GM18498 (cell line): Measurements from ENCODE around the gene SUCO.

Experiments used
- ATAC-seq: cut with Tn5 transposase; IDR thresholded peaks from one replicate; pipeline ENCODE4 v1.9.1; 2021; ENCODE audit warnings: mild to moderate bottlenecking, moderate library complexity; ENCODE audit not compliant: unreplicated experiment

SUCO gene

DNA sequence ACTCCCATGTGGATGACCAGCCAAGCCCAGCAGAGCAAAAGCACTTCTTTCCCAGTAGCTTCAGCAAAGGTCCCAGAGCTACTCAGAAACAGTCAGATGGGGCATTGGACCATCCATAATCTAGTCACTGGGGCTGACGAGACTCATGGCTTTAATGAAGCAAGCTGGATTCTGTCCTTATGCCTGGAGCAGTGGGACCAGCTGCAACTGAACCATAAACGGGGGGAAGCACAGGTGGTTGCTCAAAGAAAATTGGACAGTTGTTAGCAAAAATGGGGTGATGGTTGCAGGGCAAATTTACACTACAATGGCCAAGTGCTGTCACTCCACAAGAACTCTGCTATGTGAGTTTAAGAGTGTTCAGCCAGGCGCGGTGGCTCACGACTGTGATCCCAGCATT lies 108.5 kb downstream of the SUCO start:
- ATAC-seq, result no peak

GRCh38 chr1:172642970-172643369 lies 110.0 kb downstream of the SUCO start:
- no peak for ATAC-seq

DNA sequence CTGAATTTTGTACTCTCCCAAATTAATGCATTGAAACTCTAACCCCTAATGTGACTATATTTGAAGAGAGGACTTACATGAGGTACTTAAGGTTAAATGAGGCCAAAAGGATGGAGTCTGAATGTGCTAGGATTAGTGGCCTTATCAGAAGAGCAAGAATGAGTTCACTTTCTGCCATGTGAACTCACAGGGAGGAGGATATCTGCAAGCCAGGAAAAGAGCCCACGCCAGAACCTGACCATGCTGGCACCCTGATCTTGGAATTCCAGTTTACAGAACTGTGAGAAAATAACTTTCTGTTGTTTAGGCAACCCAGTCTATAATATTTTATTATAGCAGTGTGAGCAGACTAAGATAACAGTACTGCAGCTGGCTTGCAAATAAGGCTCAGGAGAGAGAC lies 113.7 kb downstream of the SUCO start:
- ATAC-seq, result no peak

DNA sequence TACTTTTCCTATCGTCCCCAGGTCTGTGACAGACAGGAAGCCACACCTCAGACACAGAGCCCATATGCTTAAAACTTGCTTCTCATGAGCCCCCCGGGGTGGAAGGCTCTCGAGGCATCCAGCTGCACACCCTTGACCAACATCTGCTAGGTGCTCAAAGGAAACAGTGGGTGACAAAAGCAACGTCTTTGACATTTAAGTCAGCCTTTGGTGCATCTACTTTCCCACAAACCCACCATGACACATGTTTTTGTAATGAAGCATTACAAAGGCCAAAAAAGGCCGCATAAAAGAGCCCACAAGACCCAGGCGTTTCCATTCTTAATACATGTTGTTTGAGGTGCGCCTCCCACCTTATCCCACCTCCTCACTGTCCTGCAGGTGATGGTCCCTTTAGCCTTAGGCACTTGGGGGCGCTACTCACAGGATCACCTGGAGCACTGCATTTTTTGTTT lies 114.2 kb downstream of the SUCO start:
- ATAC-seq, result no peak

DNA sequence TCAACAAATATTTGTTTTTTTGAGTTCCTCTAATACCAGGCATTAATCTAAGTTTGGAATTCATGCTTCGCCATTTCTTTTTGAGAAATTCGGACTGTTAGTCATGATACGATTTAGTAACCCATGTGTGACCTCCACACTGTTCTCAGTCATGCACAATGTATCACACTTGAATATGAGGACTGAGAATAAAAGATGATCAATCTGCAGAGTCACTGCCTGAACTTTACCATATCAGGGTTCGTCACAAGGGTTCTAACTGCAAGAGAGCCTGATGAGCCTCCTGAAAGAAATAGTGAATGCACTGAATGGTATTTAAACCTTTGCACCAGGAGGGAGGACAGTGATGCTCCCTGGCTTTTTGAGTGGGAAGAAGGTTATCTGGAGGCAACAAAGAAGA lies 115.0 kb downstream of the SUCO start:
- no peak for ATAC-seq

DNA sequence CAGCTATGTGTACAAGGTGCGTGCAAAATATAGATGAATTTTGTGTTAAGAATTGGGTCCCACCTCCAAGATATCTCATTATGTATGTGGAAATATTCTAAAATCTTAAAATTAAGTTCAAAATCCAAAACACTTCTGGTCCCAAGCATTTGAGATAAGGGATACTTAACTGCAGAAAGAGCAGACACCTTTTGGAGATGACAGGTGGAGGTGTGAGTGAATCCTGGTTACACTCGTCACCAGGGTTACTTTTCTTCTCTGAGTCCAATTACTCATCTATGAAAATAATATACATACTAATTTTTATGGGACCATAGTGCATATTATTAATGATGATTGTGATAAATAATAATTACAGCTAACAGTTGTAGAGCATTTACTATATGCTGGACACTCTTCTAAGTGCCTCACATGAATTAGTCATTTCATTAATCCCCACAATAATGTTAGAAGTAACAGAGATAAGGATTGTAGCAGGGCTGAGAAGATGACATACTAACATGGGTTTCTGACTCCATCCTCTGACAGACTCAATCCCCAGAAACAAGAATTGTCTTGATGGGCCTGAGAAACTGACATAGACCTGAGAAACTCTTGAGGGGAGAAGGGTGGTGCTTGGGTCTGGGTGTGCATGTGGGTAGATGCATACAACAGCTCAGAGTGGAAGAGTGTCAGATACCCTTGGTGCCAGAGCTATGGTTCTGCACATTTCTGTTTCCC lies 117.7 kb downstream of the SUCO start:
- ATAC-seq, result no peak

- no peak for ATAC-seq
Observed at GRCh38 chr1:172653015-172653709, 120.2 kb downstream of the SUCO start.

DNA sequence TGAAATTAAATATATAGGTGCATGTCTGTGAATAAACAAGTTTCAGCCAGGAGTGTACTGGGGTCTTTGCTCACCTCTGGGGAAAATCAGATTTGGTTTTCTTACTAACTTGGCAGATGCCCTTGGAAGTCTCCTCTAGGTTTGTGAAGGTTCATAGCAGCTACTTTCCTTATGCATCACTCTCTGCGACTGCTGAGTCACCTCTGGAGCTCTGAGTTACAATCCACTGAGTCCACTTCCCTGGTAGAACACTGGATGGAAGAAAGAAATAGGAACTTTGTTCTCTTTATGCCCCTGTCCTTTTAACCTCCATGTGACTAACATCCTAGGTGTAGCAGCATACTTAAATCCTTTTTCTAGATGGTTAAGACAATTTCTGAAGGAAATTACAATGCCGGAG lies 121.6 kb downstream of the SUCO start:
- ATAC-seq, result no peak

- ATAC-seq, result no peak
Observed at GRCh38 chr1:172656576-172656975, 123.6 kb downstream of the SUCO start.

GRCh38 chr1:172657586-172657985 lies 124.6 kb downstream of the SUCO start:
- ATAC-seq, result no peak

GRCh38 chr1:172658871-172659453 lies 126.0 kb downstream of the SUCO start, which contains the start of gene FASLG:
FASLG (plus strand) TSS chr1:172659103; CDS start chr1:172659202, 99 bp downstream.
- no peak for ATAC-seq

- no peak for ATAC-seq
Observed at GRCh38 chr1:172661107-172661506, 128.2 kb downstream of the SUCO start.
